Activated CD8-positive, alpha-beta memory T cell treated with anti-CD3 and anti-CD28 coated beads, Interleukin-2, amount 10 ng/mL, durations not matched to agents 7 days and 5 days (primary cell): ENCODE data around the gene PDGFD. TPM values are rescaled to one million over a fixed set of nuclear protein-coding genes. Genes with fewer than 3 reads are reported as not detected.

Experiments
- ATAC-seq: fragments of 150-1000 bp; cut with Tn5 transposase; one replicate; pipeline ENCODE4 v1.10.0; 2021; ENCODE audit warnings: moderate library complexity
- CTCF ChIA-PET: fragments of 350-600 bp; sonication (Branson Sonifier 250); formaldehyde crosslinking; loops from one replicate; lab custom pipeline; 2021; ENCODE audit warnings: antibody characterized with exemption; lab: Charles Lee
- DNase-seq: peaks from one replicate; pipeline ENCODE4 v3.0.0-alpha.2; 2020
- H3K27ac Mint-ChIP-seq: one replicate; pipeline ENCODE4 v1.8.0; 2021; ENCODE audit warnings: mild to moderate bottlenecking, mixed read lengths
- H3K27me3 Mint-ChIP-seq: one replicate; pipeline ENCODE4 v1.8.0; 2021; ENCODE audit warnings: mixed read lengths
- H3K36me3 Mint-ChIP-seq: one replicate; pipeline ENCODE4 v1.8.0; 2021; ENCODE audit warnings: mild to moderate bottlenecking, mixed read lengths
- H3K4me1 Mint-ChIP-seq: one replicate; pipeline ENCODE4 v1.8.0; 2021; ENCODE audit warnings: mixed read lengths
- H3K4me3 Mint-ChIP-seq: one replicate; pipeline ENCODE4 v1.8.0; 2021; ENCODE audit warnings: mild to moderate bottlenecking, moderate library complexity, mixed read lengths
- H3K9me3 Mint-ChIP-seq: one replicate; pipeline ENCODE4 v1.8.0; 2022; ENCODE audit warnings: low read depth, mixed read lengths
- total RNA-seq, 2 experiments: library from RNA; stranded (reverse); gene quantifications; one replicate each; pipeline ENCODE4 v1.2.3, GENCODE V29; 2021

Gene PDGFD
- total RNA-seq, 2 experiments from 2014 or later: 0.12 to 0.15 TPM

DNA sequence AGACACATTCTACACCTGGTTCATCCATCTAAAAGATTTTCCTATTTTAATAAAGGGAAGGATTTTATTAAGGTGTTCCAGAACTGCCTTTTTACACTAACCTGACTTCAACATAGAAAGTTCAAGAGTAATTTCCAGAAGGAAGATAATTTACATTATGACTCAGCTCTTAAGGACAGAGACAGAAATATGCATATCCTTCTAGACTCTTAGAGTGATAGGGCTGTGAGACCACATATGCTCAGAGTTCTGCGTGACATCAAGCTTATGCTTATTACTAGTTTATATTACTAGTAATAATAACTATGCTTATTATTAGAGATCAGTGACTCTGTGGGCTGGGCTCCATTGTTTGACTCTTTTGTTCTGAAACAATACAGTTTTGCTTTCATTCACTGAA lies 4.6 kb downstream of the PDGFD start:
- H3K36me3 Mint-ChIP-seq: peaks cover 2% of the 10 kb centered on the region
- peaks cover 8% of the 10 kb centered on the region for H3K4me1 Mint-ChIP-seq
- no peak for ATAC-seq
- H3K27me3 Mint-ChIP-seq: peaks cover 19% of the 10 kb centered on the region
- no peak overlapping the region for H3K4me3 Mint-ChIP-seq
- DNase-seq: no peak
- no peaks in the 10 kb centered on the region for H3K9me3 Mint-ChIP-seq
- CTCF ChIA-PET: no interaction called here
- no peak overlapping the region for H3K27ac Mint-ChIP-seq

DNA sequence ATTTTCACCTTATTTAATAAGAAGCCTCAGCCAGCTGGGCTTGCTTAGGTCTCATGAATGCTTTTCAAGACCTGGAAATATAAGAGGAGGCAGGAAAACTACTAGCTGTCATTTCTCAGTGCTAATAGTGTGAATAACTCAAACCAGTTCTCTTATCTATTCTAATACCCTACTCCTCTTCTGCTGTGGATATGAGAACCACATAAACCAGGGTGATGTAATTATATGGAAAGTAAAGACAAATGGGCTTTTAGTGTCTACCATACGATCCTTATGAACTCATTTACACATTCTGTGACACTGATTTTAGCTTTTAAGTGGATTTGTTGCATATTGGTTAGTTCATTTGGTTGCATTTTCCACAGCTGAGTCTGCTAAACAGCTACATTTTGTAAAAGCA lies 8.6 kb downstream of the PDGFD start:
- no peak overlapping the region for H3K27ac Mint-ChIP-seq
- DNase-seq (no peak), ATAC-seq (no peak)
- CTCF ChIA-PET: no interaction called here
- no peaks in the 10 kb centered on the region for H3K27me3 Mint-ChIP-seq
- H3K9me3 Mint-ChIP-seq: no peaks in the 10 kb centered on the region
- H3K36me3 Mint-ChIP-seq: no peaks in the 10 kb centered on the region
- no peak overlapping the region for H3K4me3 Mint-ChIP-seq
- H3K4me1 Mint-ChIP-seq: no peaks in the 10 kb centered on the region

DNA sequence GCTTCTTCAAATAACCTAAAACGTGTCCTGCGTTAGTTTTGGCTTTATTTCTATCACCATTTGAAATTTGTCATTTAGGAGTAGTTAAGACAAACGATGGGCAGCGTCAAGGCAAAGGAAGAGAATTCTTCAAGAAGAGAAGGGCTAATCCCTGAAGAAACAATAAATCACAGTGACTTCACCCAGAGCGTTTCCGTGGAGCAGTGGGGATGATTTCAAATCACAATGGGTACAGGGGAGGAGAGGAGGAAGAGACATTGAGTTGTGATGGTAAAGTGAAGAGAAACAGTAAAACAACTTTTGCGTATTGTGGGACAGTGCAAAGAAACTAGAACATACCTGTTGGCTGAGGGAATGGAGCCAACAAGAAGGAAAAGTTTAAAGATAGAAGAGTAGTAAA lies 9.7 kb downstream of the PDGFD start:
- DNase-seq: no peak
- Mint-ChIP-seq H3K9me3 (no peaks in the 10 kb centered on the region), H3K4me1 (no peaks in the 10 kb centered on the region), H3K27ac (no peak overlapping the region), H3K27me3 (no peaks in the 10 kb centered on the region), H3K36me3 (no peaks in the 10 kb centered on the region), H3K4me3 (no peak overlapping the region)
- CTCF ChIA-PET: no interaction called here
- ATAC-seq: no peak

DNA sequence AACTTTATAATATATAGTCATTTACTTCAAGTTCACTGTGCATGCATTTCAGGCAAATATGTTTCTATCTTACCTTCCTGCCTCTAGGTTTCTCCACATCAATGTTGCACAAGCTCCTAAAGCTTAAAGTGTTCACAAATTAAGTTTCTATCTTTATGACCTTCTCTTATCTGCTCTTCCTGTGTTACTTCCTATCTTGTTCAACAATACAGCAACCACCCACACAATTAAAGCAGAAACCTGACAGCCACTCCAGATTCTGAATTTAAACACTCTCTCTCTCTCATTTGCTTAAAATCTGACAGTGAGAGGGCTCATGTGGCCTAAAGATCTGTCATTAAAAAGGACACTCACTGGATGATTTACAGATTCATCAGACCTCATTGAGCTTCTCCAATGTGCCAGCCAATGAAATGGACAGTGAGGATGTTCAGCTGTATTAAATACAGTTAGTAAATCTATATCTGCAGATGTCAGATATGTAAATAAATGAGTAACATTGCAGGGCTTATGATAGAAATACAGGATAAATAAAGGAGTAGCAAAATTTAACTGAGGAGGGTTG lies 10.9 kb downstream of the PDGFD start:
- no peaks in the 10 kb centered on the region for H3K36me3 Mint-ChIP-seq
- H3K4me1 Mint-ChIP-seq: no peaks in the 10 kb centered on the region
- DNase-seq: no peak
- no peak overlapping the region for H3K27ac Mint-ChIP-seq
- H3K4me3 Mint-ChIP-seq: no peak overlapping the region
- no peaks in the 10 kb centered on the region for H3K9me3 Mint-ChIP-seq
- CTCF ChIA-PET: no interaction called here
- H3K27me3 Mint-ChIP-seq: no peaks in the 10 kb centered on the region
- ATAC-seq: no peak

DNA sequence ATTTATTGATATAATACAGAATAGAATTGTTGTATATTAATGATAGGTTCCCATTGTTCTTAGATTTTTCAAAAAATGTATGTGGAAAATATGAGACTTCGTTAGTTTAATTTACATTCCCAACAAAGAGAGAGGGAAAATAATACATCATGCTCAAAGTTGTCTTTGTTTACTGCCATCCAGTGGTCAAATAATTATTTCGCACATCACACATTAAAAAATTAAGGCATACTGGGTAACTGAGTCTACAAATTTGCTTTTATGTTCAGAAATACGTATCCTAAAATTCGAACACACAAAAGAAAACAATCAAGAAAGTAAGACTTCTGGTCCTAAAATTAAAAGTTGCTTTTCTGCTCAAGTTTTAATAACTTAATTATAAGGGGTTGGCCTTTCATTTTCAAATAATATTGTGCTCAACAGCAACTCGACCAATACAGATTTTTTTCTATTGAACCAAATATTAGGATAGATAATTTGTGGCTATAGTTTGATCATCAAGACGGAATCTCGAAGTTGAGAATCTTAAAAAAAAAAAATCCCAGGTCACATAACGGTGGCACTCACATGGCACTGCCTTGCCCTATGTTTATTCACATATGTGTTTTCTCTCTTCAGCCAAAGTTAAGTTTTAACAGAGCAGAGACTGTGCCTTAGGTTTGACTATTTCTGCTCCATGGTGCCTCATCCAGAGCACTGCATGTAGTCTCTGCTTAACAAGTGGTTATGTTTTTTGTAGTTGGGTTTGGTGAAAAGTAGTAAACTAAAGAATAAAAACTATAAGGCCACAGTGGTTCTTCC lies 12.3 kb downstream of the PDGFD start:
- ATAC-seq: no peak
- Mint-ChIP-seq H3K4me3 (no peak overlapping the region), H3K27me3 (no peaks in the 10 kb centered on the region), H3K4me1 (no peaks in the 10 kb centered on the region), H3K9me3 (no peaks in the 10 kb centered on the region), H3K36me3 (no peaks in the 10 kb centered on the region), H3K27ac (no peak overlapping the region)
- CTCF ChIA-PET: interaction anchor here (1.0 kb wide), 1 partner anchor 469 kb away, joined by 3 read pairs; no protein-coding TSS in a partner anchor
- no peak for DNase-seq

DNA sequence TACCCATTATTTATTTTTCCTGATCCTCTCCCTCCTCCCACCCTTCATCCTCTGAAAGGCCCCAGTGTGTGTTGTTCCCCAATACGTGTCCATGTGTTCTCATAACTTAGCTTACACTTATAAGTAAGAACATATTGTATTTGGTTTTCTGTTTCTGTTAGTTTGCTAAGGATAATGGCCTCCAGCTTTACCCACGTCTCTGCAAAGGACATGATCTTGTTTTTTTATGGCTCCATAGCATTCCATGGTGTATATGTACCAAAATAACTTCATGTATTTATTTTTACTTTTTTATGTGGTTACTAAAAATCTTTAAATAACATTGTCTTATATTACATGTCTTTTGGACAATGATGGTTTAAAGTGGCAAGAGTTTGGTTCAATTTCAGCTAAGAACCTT lies 15.2 kb downstream of the PDGFD start:
- DNase-seq (no peak), ATAC-seq (no peak)
- Mint-ChIP-seq H3K4me3 (no peak overlapping the region), H3K36me3 (no peaks in the 10 kb centered on the region), H3K27ac (no peak overlapping the region), H3K9me3 (no peaks in the 10 kb centered on the region), H3K4me1 (no peaks in the 10 kb centered on the region), H3K27me3 (no peaks in the 10 kb centered on the region)
- CTCF ChIA-PET: no interaction called here

DNA sequence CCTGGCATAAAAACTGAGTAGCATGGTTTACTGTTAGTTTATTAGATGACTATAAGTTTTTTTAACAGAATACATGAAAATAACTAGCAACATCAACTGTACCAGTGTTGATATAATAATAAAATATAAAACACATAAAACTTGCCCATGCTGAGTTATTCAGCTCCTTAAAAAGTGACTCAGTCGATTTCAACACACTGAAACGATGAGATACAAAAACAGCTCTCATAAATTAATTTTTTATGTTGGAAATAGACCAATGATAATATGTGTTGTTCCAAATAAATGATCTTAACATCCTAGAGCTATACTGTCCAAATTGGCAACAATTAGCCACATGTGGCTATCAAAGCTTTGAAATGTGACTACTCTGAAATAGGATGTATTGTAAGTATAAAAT lies 15.9 kb downstream of the PDGFD start:
- Mint-ChIP-seq H3K36me3 (no peaks in the 10 kb centered on the region), H3K27ac (no peak overlapping the region), H3K9me3 (no peaks in the 10 kb centered on the region), H3K4me3 (no peak overlapping the region), H3K27me3 (no peaks in the 10 kb centered on the region), H3K4me1 (no peaks in the 10 kb centered on the region)
- CTCF ChIA-PET: no interaction called here
- ATAC-seq (no peak), DNase-seq (no peak)

DNA sequence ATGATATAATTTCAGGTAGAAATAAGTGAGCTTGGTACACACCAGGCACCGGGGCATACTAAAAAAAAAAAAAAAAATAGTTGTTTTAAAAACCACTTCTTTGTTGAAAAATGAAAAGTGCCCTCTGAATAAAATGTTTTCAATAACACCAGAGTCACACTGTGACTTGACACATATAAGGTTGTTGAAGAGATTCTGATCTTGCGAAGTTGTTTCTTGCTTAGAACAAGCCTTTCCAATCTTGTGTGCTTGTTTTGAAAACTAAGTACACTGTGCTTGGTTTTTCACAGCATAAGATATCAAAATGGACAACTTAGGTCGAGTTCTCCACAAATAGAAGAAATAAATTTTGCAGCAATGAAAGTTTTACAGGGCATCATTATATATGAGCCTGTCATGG lies 17.0 kb downstream of the PDGFD start:
- no peak overlapping the region for H3K4me3 Mint-ChIP-seq
- DNase-seq: no peak
- ATAC-seq: no peak
- no peaks in the 10 kb centered on the region for H3K27me3 Mint-ChIP-seq
- CTCF ChIA-PET: interaction anchor here (1.2 kb wide), 1 partner anchor 16 kb away, joined by 3 read pairs; no protein-coding TSS in a partner anchor
- H3K36me3 Mint-ChIP-seq: no peaks in the 10 kb centered on the region
- no peaks in the 10 kb centered on the region for H3K4me1 Mint-ChIP-seq
- H3K9me3 Mint-ChIP-seq: no peaks in the 10 kb centered on the region
- H3K27ac Mint-ChIP-seq: no peak overlapping the region

DNA sequence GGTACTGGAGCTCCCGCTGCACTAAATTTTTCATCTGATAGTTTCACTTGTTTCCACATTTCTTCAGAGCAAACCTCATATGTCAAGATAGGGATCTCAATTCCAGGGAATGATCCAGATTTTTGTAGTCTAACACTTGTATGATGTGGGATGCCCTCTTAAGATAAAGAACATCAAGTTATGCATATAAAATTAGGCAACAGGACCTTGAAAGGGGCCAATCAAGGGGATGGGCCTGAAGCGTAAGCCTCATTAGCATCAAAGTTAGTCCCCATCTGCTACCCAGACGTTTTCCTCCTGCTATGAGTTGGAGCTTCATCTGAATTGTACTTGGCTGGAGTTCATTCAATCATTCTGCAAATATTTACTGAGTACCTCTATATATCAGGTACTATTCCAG lies 17.5 kb downstream of the PDGFD start:
- CTCF ChIA-PET: interaction anchor here (1.2 kb wide), 1 partner anchor 17 kb away, joined by 3 read pairs; no protein-coding TSS in a partner anchor
- Mint-ChIP-seq H3K27me3 (no peaks in the 10 kb centered on the region), H3K36me3 (no peaks in the 10 kb centered on the region), H3K9me3 (no peaks in the 10 kb centered on the region), H3K4me3 (no peak overlapping the region), H3K4me1 (no peaks in the 10 kb centered on the region), H3K27ac (no peak overlapping the region)
- no peak for DNase-seq
- ATAC-seq: no peak

DNA sequence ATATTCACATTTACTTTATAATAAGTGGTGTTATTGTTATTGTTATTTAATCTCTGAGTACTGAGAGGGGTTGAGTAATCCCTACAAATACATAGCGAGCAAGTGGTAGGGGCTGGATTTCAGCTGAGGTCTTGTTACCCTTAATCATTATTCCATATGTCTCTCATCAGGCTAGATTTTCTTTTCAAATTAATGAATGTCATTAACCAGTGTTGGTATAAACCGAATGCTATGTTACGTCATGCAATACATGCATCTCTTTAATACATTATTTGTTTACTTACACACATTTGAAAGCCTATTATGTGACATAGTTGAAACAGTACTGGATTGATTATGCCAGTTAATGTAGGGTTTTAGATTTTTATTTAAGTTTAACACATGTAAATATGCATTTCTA lies 18.9 kb downstream of the PDGFD start:
- H3K27me3 Mint-ChIP-seq: no peaks in the 10 kb centered on the region
- CTCF ChIA-PET: interaction anchor here (0.7 kb wide), 1 partner anchor 1176 kb away, joined by 3 read pairs; no protein-coding TSS in a partner anchor
- no peak overlapping the region for H3K27ac Mint-ChIP-seq
- H3K36me3 Mint-ChIP-seq: no peaks in the 10 kb centered on the region
- no peak for ATAC-seq
- no peak overlapping the region for H3K4me3 Mint-ChIP-seq
- no peak for DNase-seq
- no peaks in the 10 kb centered on the region for H3K4me1 Mint-ChIP-seq
- no peaks in the 10 kb centered on the region for H3K9me3 Mint-ChIP-seq

DNA sequence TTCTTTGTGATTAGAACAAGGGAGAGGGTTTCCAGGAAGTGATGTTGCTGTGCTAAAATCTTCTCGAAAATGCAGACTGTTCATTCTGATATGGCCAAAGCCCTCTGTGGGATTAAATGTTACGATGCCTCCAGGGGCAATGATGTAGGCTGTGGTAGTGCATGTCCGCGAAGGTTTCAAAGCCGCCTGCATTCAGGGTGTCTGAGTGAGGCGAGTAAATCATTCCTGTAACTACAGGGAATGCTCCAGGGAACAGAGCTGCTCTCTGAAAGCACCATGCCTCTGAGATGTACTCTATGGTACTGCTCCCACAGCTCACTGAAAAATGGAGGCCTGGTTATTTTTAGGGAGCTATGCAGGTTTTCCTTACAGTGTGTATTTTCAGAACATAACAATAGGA lies 21.2 kb downstream of the PDGFD start:
- no peaks in the 10 kb centered on the region for H3K4me1 Mint-ChIP-seq
- no peak overlapping the region for H3K4me3 Mint-ChIP-seq
- DNase-seq (no peak), ATAC-seq (no peak)
- CTCF ChIA-PET: no interaction called here
- H3K36me3 Mint-ChIP-seq: no peaks in the 10 kb centered on the region
- no peaks in the 10 kb centered on the region for H3K27me3 Mint-ChIP-seq
- no peaks in the 10 kb centered on the region for H3K9me3 Mint-ChIP-seq
- H3K27ac Mint-ChIP-seq: no peak overlapping the region

DNA sequence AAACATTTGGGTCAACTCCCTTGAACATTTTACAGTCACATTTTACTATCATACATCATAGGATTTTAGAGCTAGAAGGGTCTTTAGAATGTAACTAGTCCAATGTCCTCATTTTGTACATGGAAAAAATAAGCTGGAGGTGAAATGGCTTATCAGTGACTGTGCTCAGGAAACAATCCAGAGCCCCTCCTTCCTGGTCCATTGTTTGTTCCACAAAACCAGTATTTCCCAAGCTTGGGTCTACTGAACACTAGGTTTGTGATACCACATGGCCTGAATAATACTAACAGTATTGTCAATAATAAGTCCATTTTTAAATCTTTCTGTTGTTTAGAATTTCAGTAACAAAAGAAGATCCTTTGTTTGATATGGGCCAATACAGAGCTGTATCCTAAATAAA lies 27.1 kb downstream of the PDGFD start:
- Mint-ChIP-seq H3K27ac (no peak overlapping the region), H3K4me1 (no peaks in the 10 kb centered on the region), H3K27me3 (no peaks in the 10 kb centered on the region), H3K36me3 (no peaks in the 10 kb centered on the region), H3K9me3 (no peaks in the 10 kb centered on the region), H3K4me3 (no peak overlapping the region)
- CTCF ChIA-PET: no interaction called here
- DNase-seq: no peak
- ATAC-seq: no peak

DNA sequence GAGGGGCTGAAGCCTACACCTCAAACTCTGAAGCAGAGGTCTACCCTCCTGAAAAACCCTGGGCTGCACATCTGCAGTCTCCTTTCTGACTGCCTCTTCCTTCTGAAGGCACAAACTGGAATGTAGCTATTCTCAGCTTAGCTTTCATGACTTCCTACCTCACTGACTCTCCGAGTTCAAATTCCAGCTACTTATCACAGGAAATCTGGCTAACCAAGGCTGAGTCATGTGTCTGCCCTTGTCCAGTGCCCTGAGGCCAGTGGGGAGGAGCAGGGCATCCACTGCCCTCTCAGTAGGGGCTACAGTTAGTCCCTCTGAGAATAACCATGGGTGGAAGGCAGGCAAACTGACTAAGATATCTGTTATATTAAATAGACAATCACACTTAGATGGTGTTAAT lies 29.2 kb downstream of the PDGFD start:
- Mint-ChIP-seq H3K4me1 (no peaks in the 10 kb centered on the region), H3K36me3 (no peaks in the 10 kb centered on the region), H3K9me3 (no peaks in the 10 kb centered on the region), H3K27me3 (no peaks in the 10 kb centered on the region), H3K4me3 (no peak overlapping the region), H3K27ac (no peak overlapping the region)
- no peak for DNase-seq
- CTCF ChIA-PET: no interaction called here
- no peak for ATAC-seq

DNA sequence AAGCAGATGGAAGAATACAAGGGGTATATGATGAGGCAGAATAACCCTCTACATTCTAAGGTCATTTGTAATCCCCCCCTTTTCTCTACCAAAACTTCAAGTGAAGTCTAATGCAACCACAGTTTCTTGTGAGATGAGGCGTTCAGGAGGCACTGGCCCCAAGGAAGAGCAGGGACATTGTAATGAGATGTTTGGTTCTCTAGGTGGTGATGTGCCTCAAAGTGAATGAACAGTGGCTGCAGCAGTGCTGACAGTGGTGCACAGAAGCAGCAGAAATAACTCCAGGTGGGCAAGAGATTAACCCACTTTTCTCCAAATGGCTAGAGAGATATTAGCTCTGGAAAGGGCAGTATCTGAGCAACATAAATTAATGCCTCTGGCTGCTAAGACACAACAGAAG lies 33.8 kb downstream of the PDGFD start:
- Mint-ChIP-seq H3K27ac (no peak overlapping the region), H3K9me3 (no peaks in the 10 kb centered on the region), H3K4me1 (no peaks in the 10 kb centered on the region), H3K27me3 (no peaks in the 10 kb centered on the region), H3K4me3 (no peak overlapping the region), H3K36me3 (no peaks in the 10 kb centered on the region)
- ATAC-seq (no peak), DNase-seq (no peak)
- CTCF ChIA-PET: no interaction called here
